Heart left ventricle (tissue), 13 donors: ENCODE data around the gene PRKG1.

Experiments
- CTCF ChIP-seq, 12 donors: fragments of 200-600 bp; sonication (generic) in 4 of 12; IDR thresholded peaks; one replicate each; pipeline versions ENCODE4 v1.5.0 to v1.8.0; 2018 to 2022; ENCODE audit warnings: antibody characterized with exemption in 12 of 12, mild to moderate bottlenecking in 5 of 12
- POLR2A ChIP-seq, 2 donors: fragments of 450-650 bp; IDR thresholded peaks; one replicate each; pipeline ENCODE4 v1.6.1; 2017; ENCODE audit warnings: antibody characterized with exemption in 2 of 2, mild to moderate bottlenecking in 2 of 2, moderate library complexity in 2 of 2
- donor health status: ischemic (EF 13 %, LVEDD 7.1; RV severe dilation, severe dysfunction).
- donor health status: DM: no; HTN: yes; CAD: no.
- donor health status: DM: no; HTN: no; CAD: no.
- donor health status: ischemic (EF 25% LVEDD 6.9; RV normal size, moderate dysfunction).
- donor health status: ischemic (EF 25% LVEDD 5.7; RV mildly dilated, moderate dysfunction).
- donor health status: ischemic (EF 35%, LVEDD 5.7; RV mildly dilated, moderate dysfunction).
- donor health status: nonischemic (EF 11% LVEDD 7.7; RV severe dilation, severe dysfunction).
- donor health status: DM: yes; HTN: yes; CAD: no.
- donor health status: PGD.
- donor health status: ischemic (EF 29% LVEDD 5.4; RV normal size, mild dysfunction).
- donor health status: nonischemic (EF 23%, LVEDD 6.1; RV moderate dilation, normal function).

- no peak for TF ChIP-seq CTCF (IDR thresholded peaks at IDR 0.05)
- TF ChIP-seq POLR2A (IDR thresholded peaks at IDR 0.05): no peak
These were observed 112.1 kb downstream of the PRKG1 start for GRCh38 chr10:51186361-51186760.
